Naive thymus-derived CD8-positive, alpha-beta T cell (primary cell): ENCODE measurements around the gene MSL1. TPM values are rescaled to one million over a fixed set of nuclear protein-coding genes. Genes with fewer than 3 reads are reported as not detected.
A peak's percentile ranks its signal among the peaks of the same experiment; 100 is the strongest.

Source experiments
- ATAC-seq, 2 donors: fragments of 150-1000 bp; cut with Tn5 transposase in 1 of 2; sonication (Bioruptor Pico), chemical (Tn5 transposase) in 1 of 2; 1 replicate in 1 of 2; 2 replicates in 1 of 2; pipeline ENCODE4 v1.10.0; 2021; ENCODE audit warnings: mild to moderate bottlenecking in 2 of 2, moderate library complexity in 2 of 2
- POLR2A ChIA-PET: fragments of 350-600 bp; sonication (Branson Sonifier 250); formaldehyde crosslinking; loops from one replicate; lab custom pipeline; 2021; ENCODE audit warnings: antibody characterized with exemption; lab: Charles Lee
- DNase-seq, 10 donors: peaks; one replicate each; pipeline versions ENCODE4 v3.0.0 to v3.0.0-alpha.2; 2020 to 2022
- H3K27ac Mint-ChIP-seq, 10 donors: one replicate each; pipeline ENCODE4 v1.8.0; 2020 to 2022; ENCODE audit warnings: mild to moderate bottlenecking in 10 of 10, mixed read lengths in 10 of 10, moderate library complexity in 4 of 10, inconsistent platforms in 1 of 10
- H3K27me3 Mint-ChIP-seq, 5 donors: one replicate each; pipeline ENCODE4 v1.8.0; 2021 to 2022; ENCODE audit warnings: mixed read lengths in 5 of 5
- H3K36me3 Mint-ChIP-seq, 3 donors: one replicate each; pipeline ENCODE4 v1.8.0; 2020 to 2022; ENCODE audit warnings: mixed read lengths in 3 of 3, mild to moderate bottlenecking in 2 of 3, inconsistent platforms in 1 of 3
- H3K4me1 Mint-ChIP-seq, 4 donors: one replicate each; pipeline ENCODE4 v1.8.0; 2021 to 2022; ENCODE audit warnings: mixed read lengths in 4 of 4
- H3K4me3 Mint-ChIP-seq, 10 donors: one replicate each; pipeline ENCODE4 v1.8.0; 2020 to 2022; ENCODE audit warnings: mild to moderate bottlenecking in 10 of 10, mixed read lengths in 10 of 10, moderate library complexity in 6 of 10, inconsistent platforms in 1 of 10
- H3K9me3 Mint-ChIP-seq, 9 donors: one replicate each; pipeline ENCODE4 v1.8.0; 2020 to 2022; ENCODE audit warnings: mixed read lengths in 9 of 9, mild to moderate bottlenecking in 3 of 9, inconsistent platforms in 1 of 9, moderate library complexity in 1 of 9
- polyA plus RNA-seq, 3 donors: library from polyadenylated mRNA; unstranded; fragments of 300-500 nt; fragmentation: Illumina TruSeq; gene quantifications; one replicate each; pipeline ENCODE4 v1.2.3, GENCODE V29; 2021
- total RNA-seq, 8 experiments: library from RNA in 2 of 8; stranded (reverse) in 2 of 8; gene quantifications; one replicate each; pipeline ENCODE4 v1.2.3 and lab custom pipeline; 2021 to 2026

The MSL1 gene
- total and polyA plus RNA-seq, 5 experiments from 2014 or later = 6.8 to 135 (median 12.8) TPM

GRCh38 chr17:40100419-40100668 is 21.4 kb upstream of the MSL1 start, which contains the start of gene NR1D1:
NR1D1 (minus strand) TSS chr17:40100589; CDS start chr17:40100094, 495 bp downstream.
- Mint-ChIP-seq H3K27ac (peak within 1 kb of the TSS; percentile 82 to 99 (median 96)), H3K4me1 (peaks cover 63 to 98% (median 92%) of the 10 kb centered on the region in 4 donors), H3K36me3 (peaks cover 0 to 25% (median 6%) of the 10 kb centered on the region in 3 donors), H3K27me3 (no peaks in the 10 kb centered on the region), H3K9me3 (no peaks in the 10 kb centered on the region), H3K4me3 (peak within 1 kb of the TSS; percentile 86 to 98 (median 98))
- no peak for DNase-seq
- no peak for ATAC-seq
- POLR2A ChIA-PET = interaction anchor here (0.7 to 17.0 kb wide), 15 partner anchors 10 to 345 kb away, joined by 3 to 523 read pairs (median 4); partner anchors contain the start of genes CASC3, MED24, MSL1 and PSMD3

DNA sequence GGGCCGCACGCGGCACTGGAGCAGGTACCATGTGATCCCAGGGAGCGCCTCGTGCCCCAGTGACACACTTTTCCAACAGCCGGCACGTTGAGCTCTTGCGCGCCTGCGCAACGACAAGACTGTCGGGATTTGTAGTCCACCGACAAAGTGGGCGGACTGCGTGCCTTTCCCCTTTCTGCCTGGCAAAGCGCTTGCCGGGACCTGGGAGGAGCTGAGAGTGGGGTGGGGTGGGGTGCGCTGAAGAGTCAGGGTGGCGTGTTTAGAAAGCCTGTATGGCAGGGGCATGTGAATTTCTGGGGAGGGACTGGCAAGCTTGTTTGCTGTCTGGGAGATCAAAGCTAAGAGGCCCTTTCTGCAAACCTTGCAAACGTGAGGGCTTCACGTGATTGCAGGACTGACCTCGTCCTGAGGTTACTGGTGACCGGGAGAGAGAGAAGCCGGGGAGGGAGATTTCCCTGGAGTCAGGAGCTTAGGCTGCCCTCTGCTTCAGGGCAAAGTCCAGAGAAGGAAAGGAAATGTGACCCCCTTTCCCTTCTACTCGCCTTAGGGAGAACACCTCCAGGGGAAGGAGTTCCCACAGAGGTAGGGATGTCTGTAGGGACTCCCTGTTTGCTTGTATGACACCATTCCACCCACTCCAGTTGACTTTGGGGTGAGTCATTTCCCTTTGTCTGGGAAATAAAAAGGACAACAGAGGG is 21.0 kb upstream of the MSL1 start:
- POLR2A ChIA-PET = interaction anchor here (0.7 to 17.0 kb wide), 14 partner anchors 11 to 225 kb away, joined by 3 to 523 read pairs (median 4); partner anchors contain the start of genes CASC3, MED24, MSL1 and PSMD3
- Mint-ChIP-seq H3K9me3 (no peaks in the 10 kb centered on the region), H3K27ac (peak overlapping the region; percentile 82 to 99 (median 96)), H3K4me3 (peak overlapping the region; percentile 86 to 98 (median 98)), H3K4me1 (peaks cover 63 to 98% (median 92%) of the 10 kb centered on the region in 4 donors), H3K36me3 (peaks cover 0 to 20% (median 6%) of the 10 kb centered on the region in 3 donors), H3K27me3 (no peaks in the 10 kb centered on the region)
- DNase-seq (peak; percentile 72 to 93 (median 86)), ATAC-seq (peak; percentile 11 to 24)

GRCh38 chr17:40101367-40102210 is 20.2 kb upstream of the MSL1 start:
- peak overlapping the region; percentile 82 to 99 (median 96) for H3K27ac Mint-ChIP-seq
- H3K9me3 Mint-ChIP-seq = no peaks in the 10 kb centered on the region
- ATAC-seq (no peak), DNase-seq (no peak)
- peaks cover 65 to 98% (median 92%) of the 10 kb centered on the region in 4 donors for H3K4me1 Mint-ChIP-seq
- POLR2A ChIA-PET = interaction anchor here (1.0 to 17.0 kb wide), 11 partner anchors 10 to 221 kb away, joined by 3 to 523 read pairs (median 5); partner anchors contain the start of genes CASC3, MED24, MSL1 and THRA
- H3K36me3 Mint-ChIP-seq = peaks cover 0 to 13% (median 5%) of the 10 kb centered on the region in 3 donors
- H3K4me3 Mint-ChIP-seq = peak overlapping the region; percentile 86 to 98 (median 98)
- no peaks in the 10 kb centered on the region for H3K27me3 Mint-ChIP-seq

- peaks cover 0 to 2% (median 0%) of the 10 kb centered on the region in 3 donors for H3K36me3 Mint-ChIP-seq
- POLR2A ChIA-PET = interaction anchor here (0.6 to 19.5 kb wide), 6 partner anchors 7 to 90 kb away, joined by 3 to 523 read pairs (median 129); partner anchors contain the start of genes NR1D1 and THRA
Measured at GRCh38 chr17:40103071-40103661, 18.6 kb upstream of the MSL1 start.

DNA sequence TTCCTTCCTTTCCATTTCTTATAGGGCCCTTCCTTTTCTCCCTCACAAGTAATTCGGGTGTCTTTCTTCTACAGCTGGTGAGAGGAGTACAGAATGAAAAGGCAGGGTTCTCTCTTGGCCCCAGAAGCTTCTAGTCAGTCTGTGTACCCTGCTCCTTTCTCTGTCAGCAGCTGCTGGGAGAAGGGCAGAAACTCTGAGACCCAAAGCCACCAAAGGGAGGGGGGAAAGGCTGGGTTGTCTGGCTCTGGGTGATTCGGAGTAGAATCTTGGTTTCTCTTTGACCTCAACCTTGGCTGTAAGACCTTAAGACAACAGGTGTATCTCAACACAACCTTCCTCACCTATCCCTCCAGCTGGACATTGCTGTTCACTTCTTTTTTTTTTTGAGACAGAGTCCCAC is 18.1 kb upstream of the MSL1 start:
- ATAC-seq (no peak), DNase-seq (no peak)
- POLR2A ChIA-PET = interaction anchor here (0.6 to 19.5 kb wide), 5 partner anchors 8 to 90 kb away, joined by 3 to 523 read pairs (median 253); partner anchors contain the start of genes NR1D1 and THRA
- no peaks in the 10 kb centered on the region for H3K27me3 Mint-ChIP-seq
- peaks cover 0 to 2% (median 0%) of the 10 kb centered on the region in 3 donors for H3K36me3 Mint-ChIP-seq
- H3K4me3 Mint-ChIP-seq = peak overlapping the region; percentile 33 to 84 (median 68)
- H3K27ac Mint-ChIP-seq = peak overlapping the region; percentile 79 to 100 (median 96)
- no peaks in the 10 kb centered on the region for H3K9me3 Mint-ChIP-seq
- H3K4me1 Mint-ChIP-seq = peaks cover 68 to 98% (median 92%) of the 10 kb centered on the region in 4 donors

More at GRCh38 chr17:40103071-40103661, 18.6 kb upstream of the MSL1 start:
- DNase-seq (no peak), ATAC-seq (no peak)
- Mint-ChIP-seq H3K4me3 (peak overlapping the region; percentile 33 to 84 (median 68)), H3K9me3 (no peaks in the 10 kb centered on the region), H3K4me1 (peaks cover 70 to 98% (median 92%) of the 10 kb centered on the region in 4 donors), H3K27ac (peak overlapping the region; percentile 79 to 100 (median 96)), H3K27me3 (no peaks in the 10 kb centered on the region)

DNA sequence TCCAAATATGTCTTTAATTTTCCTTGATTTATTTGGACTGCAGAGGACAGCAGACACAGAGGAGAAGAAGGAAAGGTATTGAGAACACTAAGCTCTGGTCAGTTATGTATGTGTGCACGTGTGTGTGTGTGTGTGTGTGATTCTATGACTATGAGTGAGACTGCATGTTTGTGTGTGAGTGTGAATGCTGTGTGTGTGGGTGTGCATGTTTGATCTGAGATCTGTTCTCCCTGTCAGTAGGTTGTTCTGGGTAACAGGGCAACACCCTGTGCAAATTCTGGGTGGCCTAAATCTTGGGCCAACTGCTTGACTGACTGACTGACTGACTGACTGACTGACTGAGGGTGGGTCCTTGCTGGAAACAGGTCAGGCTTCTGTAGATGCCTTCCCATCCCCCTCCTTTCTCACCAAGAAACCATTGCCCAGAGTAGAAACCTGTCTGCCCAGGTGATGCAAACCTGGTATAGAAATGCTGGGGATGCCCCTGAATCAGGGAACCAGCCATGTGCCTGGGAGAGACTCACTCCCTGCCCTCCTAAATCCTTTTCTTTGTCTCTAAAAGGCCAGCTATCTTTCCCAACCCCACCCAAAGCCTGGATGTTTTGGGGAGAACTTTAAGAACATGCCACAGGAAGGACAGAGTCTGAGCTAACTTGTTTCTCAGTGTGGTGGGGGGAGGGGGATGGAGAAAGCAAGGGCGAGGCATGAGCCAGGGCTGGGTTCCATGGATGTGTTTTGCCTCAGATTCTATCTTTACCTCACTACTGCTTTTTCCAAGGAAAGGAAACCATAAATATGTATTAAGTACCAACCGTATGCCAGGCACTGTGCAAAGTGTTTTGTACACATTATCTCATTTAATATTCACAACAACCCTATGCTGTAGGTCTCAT is 16.9 kb upstream of the MSL1 start:
- H3K9me3 Mint-ChIP-seq = no peaks in the 10 kb centered on the region
- no peaks in the 10 kb centered on the region for H3K36me3 Mint-ChIP-seq
- ATAC-seq = no peak
- peak overlapping the region; percentile 79 to 100 (median 98) for H3K27ac Mint-ChIP-seq
- DNase-seq = no peak
- H3K4me1 Mint-ChIP-seq = peaks cover 66 to 98% (median 91%) of the 10 kb centered on the region in 4 donors
- POLR2A ChIA-PET = interaction anchor here (0.6 to 19.5 kb wide), 3 partner anchors 9 to 341 kb away, joined by 7 to 523 read pairs (median 260); partner anchors contain the start of genes NR1D1 and THRA
- no peaks in the 10 kb centered on the region for H3K27me3 Mint-ChIP-seq
- peak overlapping the region; percentile 19 to 78 (median 54) for H3K4me3 Mint-ChIP-seq

DNA sequence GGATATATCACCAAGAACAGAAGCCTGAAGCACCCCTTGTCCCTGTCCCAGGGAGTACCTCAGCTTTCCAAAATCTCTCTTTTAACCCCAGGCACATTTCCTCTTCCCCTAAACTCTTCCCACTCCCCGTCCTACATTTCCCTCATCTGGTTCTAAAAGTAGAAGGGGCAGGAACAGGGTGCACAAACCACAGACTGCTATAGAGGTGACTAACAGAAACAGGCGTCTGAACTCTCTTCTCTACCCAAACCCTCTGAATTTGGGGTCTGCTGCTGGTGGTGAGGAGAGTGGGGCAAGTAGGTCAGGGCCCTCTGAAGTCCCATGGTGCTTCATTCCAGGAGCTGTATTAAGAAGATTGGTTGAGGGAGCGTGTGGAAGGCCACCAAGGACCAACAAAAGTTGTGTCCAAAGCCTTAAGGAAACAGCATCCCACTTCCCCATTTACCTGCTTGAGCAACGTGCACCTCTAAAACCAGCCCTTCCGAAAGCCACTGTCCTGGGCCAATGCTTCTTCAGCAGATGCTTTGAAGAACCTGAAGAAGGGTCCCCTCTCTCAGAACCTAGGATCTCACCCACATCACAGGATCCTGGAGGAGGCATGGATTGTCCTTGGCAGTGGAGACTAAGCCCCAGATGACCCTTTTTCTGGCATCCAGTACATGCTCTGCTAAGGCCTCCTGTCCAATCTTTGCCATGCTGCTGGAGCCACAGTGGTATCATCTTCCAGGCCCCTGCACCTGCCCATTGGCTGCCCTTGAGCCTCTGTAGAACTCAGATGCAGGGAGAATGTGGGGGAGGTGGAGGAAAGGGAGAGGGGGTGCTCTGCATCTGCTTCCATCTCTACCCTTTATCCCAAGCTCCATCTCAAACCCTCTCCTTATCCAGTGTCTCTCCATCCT is 15.7 kb upstream of the MSL1 start:
- no peaks in the 10 kb centered on the region for H3K27me3 Mint-ChIP-seq
- ATAC-seq = no peak
- POLR2A ChIA-PET = interaction anchor here (0.5 to 19.5 kb wide), 12 partner anchors 10 to 220 kb away, joined by 3 to 523 read pairs (median 5); partner anchors contain the start of genes MSL1, NR1D1 and THRA

GRCh38 chr17:40106760-40107521 is 14.8 kb upstream of the MSL1 start:
- Mint-ChIP-seq H3K27me3 (no peaks in the 10 kb centered on the region), H3K36me3 (no peaks in the 10 kb centered on the region), H3K9me3 (no peaks in the 10 kb centered on the region), H3K4me3 (peak overlapping the region; percentile 50 to 86 (median 74)), H3K4me1 (peaks cover 71 to 99% (median 95%) of the 10 kb centered on the region in 4 donors), H3K27ac (peak overlapping the region; percentile 95 to 100 (median 99))
- POLR2A ChIA-PET = interaction anchor here (0.7 to 19.5 kb wide), 13 partner anchors 11 to 497 kb away, joined by 3 to 523 read pairs (median 6); partner anchors contain the start of genes MSL1, NR1D1 and THRA
- peak; percentile 11 to 23 for ATAC-seq
- peak in 6 of 10 donors; percentile 35 to 79 (median 58) for DNase-seq

More for the DNA sequence above, 15.7 kb upstream of the MSL1 start:
- no peak for DNase-seq
- Mint-ChIP-seq H3K9me3 (no peaks in the 10 kb centered on the region), H3K4me3 (peak overlapping the region in 9 of 10 donors; percentile 23 to 86 (median 72)), H3K27ac (peak overlapping the region; percentile 95 to 100 (median 99)), H3K4me1 (peaks cover 66 to 99% (median 95%) of the 10 kb centered on the region in 4 donors), H3K36me3 (no peaks in the 10 kb centered on the region)

GRCh38 chr17:40107522-40108174 is 14.1 kb upstream of the MSL1 start:
- DNase-seq = peak in 1 of 10 donors; percentile 49
- H3K9me3 Mint-ChIP-seq = no peaks in the 10 kb centered on the region
- H3K27me3 Mint-ChIP-seq = no peaks in the 10 kb centered on the region
- no peaks in the 10 kb centered on the region for H3K36me3 Mint-ChIP-seq
- H3K27ac Mint-ChIP-seq = peak overlapping the region; percentile 95 to 100 (median 99)
- peaks cover 77 to 100% (median 97%) of the 10 kb centered on the region in 4 donors for H3K4me1 Mint-ChIP-seq
- peak; percentile 18 to 33 for ATAC-seq
- POLR2A ChIA-PET = interaction anchor here (1.0 to 19.5 kb wide), 9 partner anchors 12 to 496 kb away, joined by 3 to 523 read pairs (median 6); partner anchors contain the start of genes MSL1, NR1D1 and THRA
- peak overlapping the region; percentile 50 to 86 (median 77) for H3K4me3 Mint-ChIP-seq
